A673 (cell line): ENCODE data around the gene ZNF184. TPM values are rescaled to one million over a fixed set of nuclear protein-coding genes. Genes with fewer than 3 reads are reported as not detected.

Experiments
- Bru-seq: library from RNA; stranded (reverse); fragments of 400-500 nt; gene quantifications from one replicate; lab custom pipeline; 2021; lab: Mats Ljungman, UMichigan
- BruChase-seq, 2 experiments: library from RNA; stranded (reverse); fragments of 400-500 nt; gene quantifications; one replicate each; lab custom pipeline; 2021; lab: Mats Ljungman, UMichigan
- BruUV-seq: library from RNA; stranded (reverse); fragments of 400-500 nt; replicated peaks from 2 replicates; lab custom pipeline; 2021; lab: Mats Ljungman, UMichigan
- CTCF ChIA-PET: fragments of 300-600 bp; sonication (Branson Sonifier 250); formaldehyde crosslinking; loops from one replicate; lab custom pipeline; 2022; ENCODE audit warnings: antibody characterized with exemption; lab: Charles Lee
- POLR2A ChIA-PET: fragments of 300-600 bp; sonication (Branson Sonifier 250); formaldehyde crosslinking; loops from one replicate; lab custom pipeline; 2022; ENCODE audit warnings: antibody characterized with exemption; ENCODE audit not compliant: low non-redundant PET; lab: Charles Lee
- DNase-seq: peaks from one replicate; pipeline ENCODE4 v3.0.0-alpha.2; 2015; ENCODE audit warnings: low spot score
- H3K27ac ChIP-seq: fragments of 200-600 bp; sonication (generic); 2 replicates; pipeline ENCODE4 v1.5.1; 2016; ENCODE audit warnings: mixed run types, low read depth, mild to moderate bottlenecking, mixed read lengths, antibody characterized with exemption, low read length; ENCODE audit not compliant: poor library complexity, severe bottlenecking
- H3K27me3 ChIP-seq: fragments of 200-600 bp; sonication (generic); replicated peaks from 2 replicates; pipeline ENCODE4 v1.6.1; 2017; ENCODE audit warnings: mixed run types, low read depth, mild to moderate bottlenecking, mixed read lengths, antibody characterized with exemption, low read length; ENCODE audit not compliant: insufficient read depth, poor library complexity
- H3K36me3 ChIP-seq: fragments of 200-600 bp; sonication (generic); 2 replicates; pipeline ENCODE4 v1.6.1; 2016; ENCODE audit warnings: mixed run types, mild to moderate bottlenecking, mixed read lengths, antibody characterized with exemption, low read length; ENCODE audit not compliant: insufficient read depth, poor library complexity, severe bottlenecking
- H3K4me1 ChIP-seq: fragments of 200-600 bp; sonication (generic); 2 replicates; pipeline ENCODE4 v1.6.1; 2017; ENCODE audit warnings: mixed run types, mild to moderate bottlenecking, mixed read lengths, antibody characterized with exemption, low read length; ENCODE audit not compliant: insufficient read depth, poor library complexity, severe bottlenecking
- H3K4me3 ChIP-seq: fragments of 200-600 bp; sonication (generic); 2 replicates; pipeline ENCODE4 v1.5.1; 2016; ENCODE audit warnings: low read depth, mixed run types, mild to moderate bottlenecking, mixed read lengths, low read length; ENCODE audit not compliant: poor library complexity, severe bottlenecking
- H3K9me3 ChIP-seq: fragments of 200-600 bp; sonication (generic); 2 replicates; pipeline ENCODE4 v1.6.1; 2016; ENCODE audit warnings: mixed run types, low read depth, mild to moderate bottlenecking, mixed read lengths, antibody characterized with exemption, low read length; ENCODE audit not compliant: poor library complexity, severe bottlenecking
- EZH2 ChIP-seq: fragments of 200-600 bp; sonication (generic); IDR thresholded peaks from 2 replicates; pipeline ENCODE4 v1.6.1; 2017; ENCODE audit warnings: borderline replicate concordance, low read depth, mild to moderate bottlenecking, mixed read lengths, antibody characterized with exemption, low read length; ENCODE audit not compliant: poor library complexity, severe bottlenecking
- intact Hi-C: fragments of 100-400 bp; cut with micrococcal nuclease; formaldehyde crosslinking; loops from one replicate; pipeline ENCODE4 v1.10.0; 2022; ENCODE audit not compliant: unreplicated experiment
- long read RNA-seq: library from polyadenylated mRNA; stranded (forward); transcript quantifications from one replicate; pipeline ENCODE4 v2.0.0, GENCODE V29; 2022
- total RNA-seq: library from RNA; stranded (reverse); gene quantifications from 2 replicates; pipeline ENCODE4 v1.2.3, GENCODE V29; 2021
- TF ChIP-seq, protein P1 (sequence below): fragments of 300-800, 200-600 bp; sonication (generic); conservative IDR thresholded peaks from 2 replicates; pipeline ENCODE4 v1.5.1; 2017; ENCODE audit warnings: low read depth, mild to moderate bottlenecking, antibody characterized with exemption, low read length, moderate library complexity, mixed read lengths

The ZNF184 gene
- total RNA-seq (16.8 and 19.1 TPM in 2 replicates), Bru-seq, nascent RNA (percentile 88 among the genes with signal in this experiment), BruChase-seq, experiment 1, labeled RNA remaining after a 2-hour chase (percentile 83 among the genes with signal in this experiment), BruChase-seq, experiment 2, labeled RNA remaining after a 6-hour chase (percentile 65 among the genes with signal in this experiment)
- long read RNA-seq, transcript ZNF184-201 (6 exons, 3,101 nt) = major isoform, 10 of 56 reads
- long read RNA-seq, partial matches to known transcripts = 2 of 56 reads
- long read RNA-seq, other reads (novel, unspliced or antisense) = 43 of 56 reads

DNA sequence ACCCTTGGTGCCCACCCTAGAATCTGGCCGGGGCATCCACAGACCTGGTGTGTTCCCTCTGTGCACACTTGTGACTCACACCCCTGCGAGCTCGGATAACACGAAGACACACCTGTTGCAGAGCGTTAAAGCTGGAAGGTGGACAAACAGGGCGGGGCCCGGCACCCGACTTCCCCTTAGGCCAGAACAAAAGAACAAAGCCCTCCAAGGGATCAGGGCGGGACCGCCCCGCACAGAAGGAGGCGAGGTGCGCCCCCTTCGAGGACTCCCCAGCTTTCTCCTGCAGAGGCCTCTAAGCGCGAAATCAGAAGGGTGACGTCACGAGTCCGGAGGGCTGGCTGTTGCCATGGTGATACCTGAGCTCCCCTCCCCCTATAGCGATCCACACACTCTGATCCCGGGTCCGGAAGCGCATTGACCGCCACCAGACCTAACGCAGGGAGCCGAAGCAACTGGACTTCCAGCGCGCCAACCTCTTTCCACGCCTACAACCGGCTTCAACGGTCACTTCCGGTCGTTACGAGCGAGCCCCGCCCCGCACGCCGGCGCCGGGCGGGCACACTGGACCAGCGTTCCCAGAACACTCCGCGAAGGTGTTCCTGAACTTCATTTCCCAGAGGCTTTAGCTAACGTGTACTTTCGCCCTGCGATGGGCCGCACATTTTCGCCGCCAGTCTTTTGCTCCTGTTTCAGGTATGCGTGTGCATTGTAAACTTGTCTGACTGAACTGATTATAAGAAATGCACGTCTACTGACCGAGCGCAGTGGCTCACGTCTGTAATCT lies at the start of gene ZNF184:
ZNF184 (minus strand) TSS at position 489 of the 784 bp plus-strand sequence. CDS start 811 bp downstream, outside the sequence.
- H3K4me1 ChIP-seq = peaks cover 11% of the 10 kb centered on the region
- H3K36me3 ChIP-seq = peaks cover 25% of the 10 kb centered on the region
- no peaks in the 10 kb centered on the region for H3K9me3 ChIP-seq
- ChIA-PET POLR2A (interaction anchor here (0.7 kb wide), 2 partner anchors 76 to 94 kb away, joined by 3 to 5 read pairs; no protein-coding TSS in a partner anchor), CTCF (interaction anchor here (0.6 kb wide), 1 partner anchor 63 kb away, joined by 5 read pairs; no protein-coding TSS in a partner anchor)
- peak within 1 kb of the TSS; percentile 76 for H3K4me3 ChIP-seq
- H3K27ac ChIP-seq = peak within 1 kb of the TSS; percentile 84
- H3K27me3 ChIP-seq = no peaks in the 10 kb centered on the region
- BruUV-seq = no TSS peak
- DNase-seq = peak; percentile 97
- intact Hi-C loops = loop anchor here (10.0 kb wide), 1 partner anchor 298 kb away; no protein-coding TSS in a partner anchor
- TF ChIP-seq, protein P1, sequence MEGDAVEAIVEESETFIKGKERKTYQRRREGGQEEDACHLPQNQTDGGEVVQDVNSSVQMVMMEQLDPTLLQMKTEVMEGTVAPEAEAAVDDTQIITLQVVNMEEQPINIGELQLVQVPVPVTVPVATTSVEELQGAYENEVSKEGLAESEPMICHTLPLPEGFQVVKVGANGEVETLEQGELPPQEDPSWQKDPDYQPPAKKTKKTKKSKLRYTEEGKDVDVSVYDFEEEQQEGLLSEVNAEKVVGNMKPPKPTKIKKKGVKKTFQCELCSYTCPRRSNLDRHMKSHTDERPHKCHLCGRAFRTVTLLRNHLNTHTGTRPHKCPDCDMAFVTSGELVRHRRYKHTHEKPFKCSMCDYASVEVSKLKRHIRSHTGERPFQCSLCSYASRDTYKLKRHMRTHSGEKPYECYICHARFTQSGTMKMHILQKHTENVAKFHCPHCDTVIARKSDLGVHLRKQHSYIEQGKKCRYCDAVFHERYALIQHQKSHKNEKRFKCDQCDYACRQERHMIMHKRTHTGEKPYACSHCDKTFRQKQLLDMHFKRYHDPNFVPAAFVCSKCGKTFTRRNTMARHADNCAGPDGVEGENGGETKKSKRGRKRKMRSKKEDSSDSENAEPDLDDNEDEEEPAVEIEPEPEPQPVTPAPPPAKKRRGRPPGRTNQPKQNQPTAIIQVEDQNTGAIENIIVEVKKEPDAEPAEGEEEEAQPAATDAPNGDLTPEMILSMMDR = no peak; the same call in 1 of the 2 replicates
- no peak for TF ChIP-seq EZH2

DNA sequence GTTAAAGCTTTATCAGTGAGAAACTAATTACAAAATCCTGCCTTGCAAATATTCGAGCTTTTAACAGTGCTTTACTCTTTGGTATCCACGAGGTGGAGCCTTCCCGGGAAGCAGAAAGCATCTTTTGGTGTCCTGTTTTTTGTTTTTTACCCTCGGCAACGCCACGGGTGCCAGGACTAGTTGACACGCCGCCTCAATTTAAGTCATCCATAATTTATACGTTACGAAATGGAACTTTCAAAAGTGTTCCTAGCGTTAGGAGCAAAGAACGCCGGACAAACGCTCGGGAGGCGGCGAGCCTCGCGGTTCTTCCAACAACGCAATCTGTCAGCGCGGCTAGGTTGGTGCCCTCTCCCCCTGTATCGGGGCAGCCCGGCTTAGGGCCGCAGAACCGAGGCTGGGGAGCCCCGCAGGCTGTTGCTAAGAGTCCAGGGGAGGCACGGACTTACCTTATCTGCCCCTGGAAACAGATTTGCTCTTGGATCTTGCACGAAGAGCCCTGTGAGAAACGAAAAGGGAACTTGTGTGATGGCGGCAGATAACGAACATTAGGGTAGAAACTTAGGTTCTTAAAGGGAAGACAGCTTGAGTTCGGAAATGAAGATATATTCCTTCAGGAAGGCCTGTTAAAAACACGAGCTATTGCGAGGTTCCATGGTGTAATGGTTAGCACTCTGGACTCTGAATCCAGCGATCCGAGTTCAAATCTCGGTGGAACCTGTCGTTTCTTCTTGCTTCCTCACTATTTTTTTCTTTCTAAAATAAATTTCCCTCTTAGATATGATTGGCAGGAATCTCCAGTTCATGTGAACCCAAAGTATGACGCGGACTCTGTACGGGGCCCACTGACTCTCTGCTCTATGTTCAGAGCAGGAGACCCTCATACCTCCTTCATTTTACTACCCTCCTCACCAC lies 46.2 kb upstream of the ZNF184 start:
- peak overlapping the region; percentile 70 for H3K4me3 ChIP-seq
- intact Hi-C loops = loop anchor here (1.0 to 2.0 kb wide), 4 partner anchors 26 to 376 kb away; no protein-coding TSS in a partner anchor
- TF ChIP-seq EZH2 = no peak
- TF ChIP-seq, protein P1 = peak; percentile 75
- peaks cover 7% of the 10 kb centered on the region for H3K4me1 ChIP-seq
- H3K27me3 ChIP-seq = peaks cover 10% of the 10 kb centered on the region
- BruUV-seq = no TSS peak
- ChIA-PET POLR2A (no interaction called here), CTCF (interaction anchor here (0.5 to 2.0 kb wide), 5 partner anchors 13 to 233 kb away, joined by 3 to 15 read pairs (median 3); no protein-coding TSS in a partner anchor)
- H3K36me3 ChIP-seq = no peaks in the 10 kb centered on the region
- peak; percentile 92 for DNase-seq
- no peaks in the 10 kb centered on the region for H3K9me3 ChIP-seq
- peak overlapping the region; percentile 77 for H3K27ac ChIP-seq
